ENCODE data around the gene OR4D5. TPM values are rescaled to one million over a fixed set of nuclear protein-coding genes. Genes with fewer than 3 reads are reported as not detected.

The OR4D5 gene
- total RNA-seq (not detected in 2 replicates), polyA plus RNA-seq (not detected in 2 replicates), polyA minus RNA-seq (ENCODE audit: low replicate concordance) (not detected in 2 replicates)
- not detected in 2 replicates for polyA plus RNA-seq (2012)

GRCh38 chr11:123939317-123939716 lies at the start of gene OR4D5:
Gene OR4D5 (plus strand): TSS chr11:123939617. CDS start chr11:123939617, 0 bp downstream.
- H3K4me3 ChIP-seq (replicated peaks in 1 of 4; ENCODE audit: control extremely low read depth in 1 of 4, insufficient read depth in 1 of 4, low read depth in 3 of 4, low read length in 4 of 4) = no peak within 1 kb of the TSS
- no peaks in the 10 kb centered on the region for H3K9me3 ChIP-seq (ENCODE audit: control insufficient read depth, insufficient read depth, low read depth, low read length)
- no peak within 1 kb of the TSS for H3K27ac ChIP-seq (ENCODE audit: insufficient read depth, low read length)
- DNase-seq (ENCODE audit: low read depth in 2 of 2) = no peak
- no peaks in the 10 kb centered on the region for H4K20me1 ChIP-seq (ENCODE audit: control insufficient read depth, extremely low read depth, insufficient read depth, low read length)
- no peak within 1 kb of the TSS for H3K9ac ChIP-seq (ENCODE audit: insufficient read depth, low read length)
- no peaks in the 10 kb centered on the region for H3K27me3 ChIP-seq (ENCODE audit: control insufficient read depth, insufficient read depth, low read length)
- no peak within 1 kb of the TSS for H2AFZ ChIP-seq (ENCODE audit: low read length)
- no peaks in the 10 kb centered on the region for H3K4me1 ChIP-seq (ENCODE audit: control insufficient read depth, extremely low read depth, insufficient read depth, low read length)
- no peak for TF ChIP-seq EZH2 (IDR thresholded peaks at IDR 0.05; ENCODE audit: low read length, missing control alignments)
- no peak for TF ChIP-seq CTCF (conservative IDR thresholded peaks at IDR 0.05 in 1 of 2, IDR thresholded peaks at IDR 0.05 in 1 of 2; ENCODE audit: low read depth in 1 of 2, low read length in 2 of 2)
- no peaks in the 10 kb centered on the region for H3K36me3 ChIP-seq (ENCODE audit: control insufficient read depth, insufficient read depth, low read length)
- no peaks in the 10 kb centered on the region for H3K79me2 ChIP-seq (ENCODE audit: control insufficient read depth, insufficient read depth, low read length)
- no peak within 1 kb of the TSS for H3K4me2 ChIP-seq (ENCODE audit: extremely low read depth, insufficient read depth, low read length)

GRCh38 chr11:123892031-123892430 lies 47.4 kb upstream of the OR4D5 start:
- no peak overlapping the region for H2AFZ ChIP-seq (ENCODE audit: low read length)
- no peaks in the 10 kb centered on the region for H3K27me3 ChIP-seq (ENCODE audit: control insufficient read depth, insufficient read depth, low read length)
- no peak for DNase-seq (ENCODE audit: low read depth in 2 of 2)
- H3K79me2 ChIP-seq (ENCODE audit: control insufficient read depth, insufficient read depth, low read length) = no peaks in the 10 kb centered on the region
- H3K9ac ChIP-seq (ENCODE audit: insufficient read depth, low read length) = no peak overlapping the region
- H3K4me3 ChIP-seq (replicated peaks in 1 of 4; ENCODE audit: control extremely low read depth in 1 of 4, insufficient read depth in 1 of 4, low read depth in 3 of 4, low read length in 4 of 4) = no peak overlapping the region
- H3K4me2 ChIP-seq (ENCODE audit: extremely low read depth, insufficient read depth, low read length) = no peak overlapping the region
- TF ChIP-seq CTCF (conservative IDR thresholded peaks at IDR 0.05 in 1 of 2, IDR thresholded peaks at IDR 0.05 in 1 of 2; ENCODE audit: low read depth in 1 of 2, low read length in 2 of 2) = no peak
- TF ChIP-seq EZH2 (IDR thresholded peaks at IDR 0.05; ENCODE audit: low read length, missing control alignments) = no peak
- no peaks in the 10 kb centered on the region for H3K4me1 ChIP-seq (ENCODE audit: control insufficient read depth, extremely low read depth, insufficient read depth, low read length)
- H4K20me1 ChIP-seq (ENCODE audit: control insufficient read depth, extremely low read depth, insufficient read depth, low read length) = no peaks in the 10 kb centered on the region
- H3K27ac ChIP-seq (ENCODE audit: insufficient read depth, low read length) = no peak overlapping the region
- H3K36me3 ChIP-seq (ENCODE audit: control insufficient read depth, insufficient read depth, low read length) = no peaks in the 10 kb centered on the region
- H3K9me3 ChIP-seq (ENCODE audit: control insufficient read depth, insufficient read depth, low read depth, low read length) = no peaks in the 10 kb centered on the region

- Histone ChIP-seq H3K79me2 (ENCODE audit: control insufficient read depth, insufficient read depth, low read length) (no peaks in the 10 kb centered on the region), H3K36me3 (ENCODE audit: control insufficient read depth, insufficient read depth, low read length) (no peaks in the 10 kb centered on the region), H3K9me3 (ENCODE audit: control insufficient read depth, insufficient read depth, low read depth, low read length) (no peaks in the 10 kb centered on the region), H3K27me3 (ENCODE audit: control insufficient read depth, insufficient read depth, low read length) (no peaks in the 10 kb centered on the region), H3K4me1 (ENCODE audit: control insufficient read depth, extremely low read depth, insufficient read depth, low read length) (no peaks in the 10 kb centered on the region), H3K27ac (ENCODE audit: insufficient read depth, low read length) (no peak overlapping the region), H3K4me2 (ENCODE audit: extremely low read depth, insufficient read depth, low read length) (no peak overlapping the region), H4K20me1 (ENCODE audit: control insufficient read depth, extremely low read depth, insufficient read depth, low read length) (no peaks in the 10 kb centered on the region), H2AFZ (ENCODE audit: low read length) (no peak overlapping the region), H3K9ac (ENCODE audit: insufficient read depth, low read length) (no peak overlapping the region), H3K4me3 (replicated peaks in 1 of 4; ENCODE audit: control extremely low read depth in 1 of 4, insufficient read depth in 1 of 4, low read depth in 3 of 4, low read length in 4 of 4) (no peak overlapping the region)
- DNase-seq (ENCODE audit: low read depth in 2 of 2) = no peak
- TF ChIP-seq CTCF (conservative IDR thresholded peaks at IDR 0.05 in 1 of 2, IDR thresholded peaks at IDR 0.05 in 1 of 2; ENCODE audit: low read depth in 1 of 2, low read length in 2 of 2) (no peak), EZH2 (IDR thresholded peaks at IDR 0.05; ENCODE audit: low read length, missing control alignments) (no peak)
Observed at GRCh38 chr11:123899792-123900191, 39.6 kb upstream of the OR4D5 start.
